Chondrocyte (in vitro differentiated cells): ENCODE data around the gene ARHGEF40. TPM values are rescaled to one million over a fixed set of nuclear protein-coding genes. Genes with fewer than 3 reads are reported as not detected.

Source experiments
- DNase-seq: peaks from one replicate; pipeline ENCODE4 v3.0.0; 2021; ENCODE audit warnings: mixed read lengths, low spot score
- H3K27ac Mint-ChIP-seq: one replicate; pipeline ENCODE4 v1.8.0; 2021; ENCODE audit warnings: mild to moderate bottlenecking, moderate library complexity, mixed read lengths; ENCODE audit not compliant: unreplicated experiment
- H3K27me3 Mint-ChIP-seq: 2 replicates; pipeline ENCODE4 v1.8.0; 2021; ENCODE audit warnings: low read depth, mixed read lengths
- H3K36me3 Mint-ChIP-seq: 2 replicates; pipeline ENCODE4 v1.8.0; 2021; ENCODE audit warnings: low read depth, mixed read lengths
- H3K4me1 Mint-ChIP-seq: 2 replicates; pipeline ENCODE4 v1.8.0; 2021; ENCODE audit warnings: low read depth, mild to moderate bottlenecking, mixed read lengths
- H3K4me3 Mint-ChIP-seq: one replicate; pipeline ENCODE4 v1.8.0; 2021; ENCODE audit warnings: mild to moderate bottlenecking, moderate library complexity, mixed read lengths; ENCODE audit not compliant: unreplicated experiment
- H3K9me3 Mint-ChIP-seq: 2 replicates; pipeline ENCODE4 v1.8.0; 2021; ENCODE audit warnings: low read depth, mixed read lengths
- CTCF ChIP-seq: fragments of 200-600 bp; sonication (generic); IDR thresholded peaks from 2 replicates; pipeline ENCODE4 v1.5.0; 2021; ENCODE audit warnings: antibody characterized with exemption, mild to moderate bottlenecking, moderate library complexity
- total RNA-seq: library from RNA; stranded (reverse); gene quantifications from 3 replicates; pipeline ENCODE4 v1.2.1, GENCODE V29; 2021

Gene ARHGEF40
- total RNA-seq, 1 donor from 2014 or later = 90.4 TPM

- no peak overlapping the region for H3K4me3 Mint-ChIP-seq
Observed at GRCh38 chr14:21077672-21078071, 7.6 kb downstream of the ARHGEF40 start.

GRCh38 chr14:21078287-21078686 lies 8.2 kb downstream of the ARHGEF40 start:
- Mint-ChIP-seq H3K27ac (no peak overlapping the region), H3K27me3 (no peaks in the 10 kb centered on the region), H3K9me3 (no peaks in the 10 kb centered on the region), H3K36me3 (peaks cover 50% of the 10 kb centered on the region), H3K4me1 (peaks cover 9% of the 10 kb centered on the region), H3K4me3 (no peak overlapping the region)
- DNase-seq = no peak
- TF ChIP-seq CTCF = no peak

More at GRCh38 chr14:21077672-21078071, 7.6 kb downstream of the ARHGEF40 start:
- H3K36me3 Mint-ChIP-seq = peaks cover 50% of the 10 kb centered on the region
- no peak for DNase-seq
- no peaks in the 10 kb centered on the region for H3K9me3 Mint-ChIP-seq
- peak overlapping the region; percentile 49 for H3K27ac Mint-ChIP-seq
- no peaks in the 10 kb centered on the region for H3K27me3 Mint-ChIP-seq
- no peak for TF ChIP-seq CTCF
- H3K4me1 Mint-ChIP-seq = peaks cover 14% of the 10 kb centered on the region

- H3K27me3 Mint-ChIP-seq = no peaks in the 10 kb centered on the region
- H3K9me3 Mint-ChIP-seq = no peaks in the 10 kb centered on the region
- TF ChIP-seq CTCF = no peak
- H3K36me3 Mint-ChIP-seq = peaks cover 45% of the 10 kb centered on the region
- no peak overlapping the region for H3K4me3 Mint-ChIP-seq
- peaks cover 5% of the 10 kb centered on the region for H3K4me1 Mint-ChIP-seq
- no peak for DNase-seq
- H3K27ac Mint-ChIP-seq = no peak overlapping the region
Observed at GRCh38 chr14:21078726-21079125, 8.6 kb downstream of the ARHGEF40 start.

- H3K36me3 Mint-ChIP-seq = peaks cover 52% of the 10 kb centered on the region
- peaks cover 12% of the 10 kb centered on the region for H3K4me1 Mint-ChIP-seq
- no peak for TF ChIP-seq CTCF
- H3K27me3 Mint-ChIP-seq = no peaks in the 10 kb centered on the region
- H3K27ac Mint-ChIP-seq = no peak overlapping the region
- DNase-seq = no peak
- H3K4me3 Mint-ChIP-seq = no peak overlapping the region
- no peaks in the 10 kb centered on the region for H3K9me3 Mint-ChIP-seq
Observed at GRCh38 chr14:21081521-21082142, 11.5 kb downstream of the ARHGEF40 start.

GRCh38 chr14:21083565-21084325 lies 13.6 kb downstream of the ARHGEF40 start:
- H3K4me3 Mint-ChIP-seq = no peak overlapping the region

More at GRCh38 chr14:21083565-21084325, 13.6 kb downstream of the ARHGEF40 start:
- H3K27me3 Mint-ChIP-seq = no peaks in the 10 kb centered on the region
- TF ChIP-seq CTCF = no peak
- peak overlapping the region; percentile 77 for H3K27ac Mint-ChIP-seq
- no peaks in the 10 kb centered on the region for H3K9me3 Mint-ChIP-seq
- H3K4me1 Mint-ChIP-seq = peaks cover 24% of the 10 kb centered on the region
- H3K36me3 Mint-ChIP-seq = peaks cover 45% of the 10 kb centered on the region
- DNase-seq = no peak
